Progenitor cell of endocrine pancreas (in vitro differentiated cells): ENCODE measurements around the gene SLC35D1. TPM values are rescaled to one million over a fixed set of nuclear protein-coding genes. Genes with fewer than 3 reads are reported as not detected.
"Not testable (repeated sequence)": the region's sequence is repeated elsewhere in the genome, so short reads cannot be mapped to it uniquely, and the experiment has no call there.

Experiments used
- DNase-seq: peaks from one replicate; pipeline ENCODE4 v3.0.0; 2021; ENCODE audit warnings: low spot score; ENCODE audit not compliant: unreplicated experiment
- H3K27ac Mint-ChIP-seq: 2 replicates; pipeline ENCODE4 v1.8.0; 2021; ENCODE audit warnings: mild to moderate bottlenecking, moderate library complexity, mixed read lengths
- H3K27me3 Mint-ChIP-seq: 2 replicates; pipeline ENCODE4 v1.8.0; 2021; ENCODE audit warnings: mixed read lengths
- H3K36me3 Mint-ChIP-seq: 2 replicates; pipeline ENCODE4 v1.8.0; 2022; ENCODE audit warnings: mixed read lengths; ENCODE audit not compliant: insufficient read depth
- H3K4me1 Mint-ChIP-seq: 2 replicates; pipeline ENCODE4 v1.8.0; 2021; ENCODE audit warnings: low read depth, mixed read lengths
- H3K4me3 Mint-ChIP-seq: 2 replicates; pipeline ENCODE4 v1.8.0; 2021; ENCODE audit warnings: low read depth, mild to moderate bottlenecking, moderate library complexity, mixed read lengths
- H3K9me3 Mint-ChIP-seq: 2 replicates; pipeline ENCODE4 v1.8.0; 2021; ENCODE audit warnings: low read depth, mixed read lengths
- CTCF ChIP-seq: fragments of 200-600 bp; sonication (generic); IDR thresholded peaks from one replicate; pipeline ENCODE4 v1.5.0; 2021; ENCODE audit warnings: antibody characterized with exemption, mild to moderate bottlenecking; ENCODE audit not compliant: unreplicated experiment
- total RNA-seq: library from RNA; stranded (reverse); gene quantifications from 2 replicates; pipeline ENCODE4 v1.2.1, GENCODE V29; 2021

Gene SLC35D1
- total RNA-seq, 1 donor from 2014 or later = 11.9 TPM

DNA sequence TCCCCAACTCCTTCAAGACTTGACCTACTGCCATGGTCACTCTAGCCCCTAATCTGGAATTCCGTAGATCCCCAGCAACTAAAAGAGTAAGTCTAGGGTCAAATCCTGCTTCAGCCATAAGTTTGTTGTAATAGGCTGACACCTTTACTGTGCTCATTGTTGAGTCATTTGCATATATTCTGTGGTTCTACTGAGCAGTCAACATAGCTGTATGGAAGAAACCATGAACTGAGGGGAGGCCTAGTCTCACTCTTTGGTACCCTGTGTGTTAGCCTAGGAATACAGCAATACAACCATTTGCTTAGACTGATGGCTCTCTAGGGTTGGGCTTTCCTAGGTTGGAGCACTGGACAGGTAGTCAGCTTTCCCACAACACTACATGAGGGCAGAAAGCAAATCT is 23.6 kb upstream of the SLC35D1 start:
- peaks cover 6% of the 10 kb centered on the region for H3K9me3 Mint-ChIP-seq
- no peak for TF ChIP-seq CTCF
- no peaks in the 10 kb centered on the region for H3K4me1 Mint-ChIP-seq

DNA sequence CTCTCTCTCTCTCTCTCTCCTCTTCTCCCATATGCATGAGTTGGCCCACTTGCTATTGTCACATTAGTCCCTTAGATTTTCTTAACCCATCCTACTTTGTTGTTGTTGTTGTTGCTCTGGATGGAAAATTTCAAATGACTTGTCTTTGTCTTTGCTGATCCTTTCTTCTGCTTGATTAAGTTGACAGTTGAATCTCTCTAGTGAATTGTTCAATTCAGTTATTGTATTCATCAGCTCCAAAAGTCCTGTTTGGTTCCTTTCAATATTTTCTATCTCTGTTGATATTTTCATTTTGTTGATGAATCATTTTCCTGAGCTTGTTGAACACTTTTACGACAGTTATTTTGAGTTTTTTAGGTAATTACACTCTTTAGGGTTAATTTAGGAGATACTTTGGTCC is 18.8 kb upstream of the SLC35D1 start:
- no peak for DNase-seq
- Mint-ChIP-seq H3K4me1 (no peaks in the 10 kb centered on the region), H3K9me3 (peaks cover 9% of the 10 kb centered on the region), H3K4me3 (no peak overlapping the region), H3K36me3 (peaks cover 3% of the 10 kb centered on the region), H3K27ac (no peak overlapping the region), H3K27me3 (no peaks in the 10 kb centered on the region)
- no peak for TF ChIP-seq CTCF

More for the DNA sequence above, 23.6 kb upstream of the SLC35D1 start:
- Mint-ChIP-seq H3K4me3 (no peak overlapping the region), H3K27me3 (no peaks in the 10 kb centered on the region), H3K36me3 (no peaks in the 10 kb centered on the region), H3K27ac (no peak overlapping the region)
- no peak for DNase-seq

- H3K36me3 Mint-ChIP-seq, DNase-seq, H3K27ac Mint-ChIP-seq, H3K4me3 Mint-ChIP-seq, H3K4me1 Mint-ChIP-seq, H3K27me3 Mint-ChIP-seq: not testable (repeated sequence)
- peaks cover 11% of the 10 kb centered on the region for H3K9me3 Mint-ChIP-seq
These were observed 13.7 kb upstream of the SLC35D1 start for GRCh38 chr1:67067655-67068054.

DNA sequence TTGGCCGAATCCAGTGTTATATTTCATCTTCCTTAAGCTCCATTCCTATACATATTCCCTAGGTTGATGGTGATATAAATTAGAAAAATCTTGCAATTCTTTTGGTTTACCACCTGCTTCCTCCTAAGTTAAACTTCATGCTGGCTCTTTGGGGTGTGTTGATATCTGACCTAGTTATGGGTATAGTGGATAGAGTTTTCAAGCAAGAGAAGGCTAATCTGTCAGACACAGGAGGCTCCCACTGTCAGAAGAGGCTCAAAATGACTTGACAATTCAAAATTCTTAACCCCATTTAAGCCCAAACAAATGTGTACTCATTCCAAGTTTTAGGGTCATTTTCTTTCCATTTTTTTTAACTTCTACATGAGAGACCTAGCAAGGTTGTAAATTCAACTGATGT is 8.5 kb upstream of the SLC35D1 start:
- H3K27ac Mint-ChIP-seq = no peak overlapping the region
- peaks cover 4% of the 10 kb centered on the region for H3K9me3 Mint-ChIP-seq
- no peak overlapping the region for H3K4me3 Mint-ChIP-seq
- DNase-seq = no peak
- no peaks in the 10 kb centered on the region for H3K36me3 Mint-ChIP-seq
- H3K27me3 Mint-ChIP-seq = peaks cover 9% of the 10 kb centered on the region
- TF ChIP-seq CTCF = no peak
- peaks cover 3% of the 10 kb centered on the region for H3K4me1 Mint-ChIP-seq

GRCh38 chr1:67061266-67061665 is 7.3 kb upstream of the SLC35D1 start:
- no peak for TF ChIP-seq CTCF
- Mint-ChIP-seq H3K4me1 (peaks cover 3% of the 10 kb centered on the region), H3K27me3 (peaks cover 9% of the 10 kb centered on the region), H3K27ac (no peak overlapping the region), H3K9me3 (no peaks in the 10 kb centered on the region), H3K4me3 (no peak overlapping the region), H3K36me3 (no peaks in the 10 kb centered on the region)
- DNase-seq = no peak

DNA sequence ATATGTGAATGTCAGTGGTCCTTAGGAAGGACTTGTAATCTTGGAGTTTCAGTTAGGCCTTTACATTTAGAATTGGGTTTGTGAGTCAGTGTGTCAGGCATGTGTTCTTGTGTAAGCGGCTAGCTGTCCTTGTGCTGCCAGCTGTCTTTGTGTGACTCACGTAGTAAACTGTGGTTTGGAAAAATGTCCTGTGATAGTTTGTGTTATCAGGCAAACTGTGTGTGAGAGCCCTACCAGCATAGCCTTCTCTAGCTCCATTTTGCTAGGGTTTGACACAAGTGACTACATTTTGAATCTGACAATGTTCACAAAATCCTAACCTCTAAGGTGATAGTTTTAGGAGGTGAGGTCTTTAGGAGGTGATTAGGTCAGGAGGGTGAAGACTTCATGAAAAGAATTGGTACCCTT is 6.9 kb upstream of the SLC35D1 start:
- no peak overlapping the region for H3K4me3 Mint-ChIP-seq

More for the DNA sequence above, 6.9 kb upstream of the SLC35D1 start:
- Mint-ChIP-seq H3K27me3 (peaks cover 9% of the 10 kb centered on the region), H3K9me3 (no peaks in the 10 kb centered on the region), H3K36me3 (no peaks in the 10 kb centered on the region), H3K27ac (no peak overlapping the region), H3K4me1 (peaks cover 3% of the 10 kb centered on the region)
- TF ChIP-seq CTCF = no peak
- DNase-seq = no peak
